Activated B cell treated with CpG ODN at 0.5 μM for 24 hours (primary cell): ENCODE results near the gene VTCN1. TPM values are rescaled to one million over a fixed set of nuclear protein-coding genes. Genes with fewer than 3 reads are reported as not detected.

Source experiments
- ATAC-seq: fragments of 200-7000 bp; cut with Tn5 transposase; one replicate; pipeline ENCODE4 v1.10.0; 2021; ENCODE audit warnings: low read depth, mild to moderate bottlenecking, moderate library complexity
- CTCF ChIA-PET: fragments of 350-600 bp; sonication (Branson Sonifier 250); formaldehyde crosslinking; loops from one replicate; lab custom pipeline; 2021; ENCODE audit warnings: antibody characterized with exemption; lab: Charles Lee
- POLR2A ChIA-PET: fragments of 350-600 bp; sonication (Branson Sonifier 250); formaldehyde crosslinking; loops from one replicate; lab custom pipeline; 2021; ENCODE audit warnings: antibody characterized with exemption; lab: Charles Lee
- DNase-seq: peaks from one replicate; pipeline ENCODE4 v3.0.0; 2022
- H3K27ac Mint-ChIP-seq: one replicate; pipeline ENCODE4 v1.8.0; 2020; ENCODE audit warnings: mixed read lengths
- H3K27me3 Mint-ChIP-seq: one replicate; pipeline ENCODE4 v1.8.0; 2021; ENCODE audit warnings: mixed read lengths
- H3K36me3 Mint-ChIP-seq: one replicate; pipeline ENCODE4 v1.8.0; 2021; ENCODE audit warnings: low read depth, mixed read lengths
- H3K4me1 Mint-ChIP-seq: one replicate; pipeline ENCODE4 v1.8.0; 2021; ENCODE audit warnings: mixed read lengths
- H3K4me3 Mint-ChIP-seq: one replicate; pipeline ENCODE4 v1.8.0; 2020; ENCODE audit warnings: mild to moderate bottlenecking, mixed read lengths
- H3K9me3 Mint-ChIP-seq: one replicate; pipeline ENCODE4 v1.8.0; 2020; ENCODE audit warnings: mixed read lengths
- intact Hi-C: fragments of 100-400 bp; cut with micrococcal nuclease; formaldehyde crosslinking; loops from one replicate; pipeline ENCODE4 v1.15.1; 2024
- total RNA-seq: library from RNA; stranded (reverse); gene quantifications from 2 replicates; pipeline ENCODE4 v1.2.3, GENCODE V29; 2022
- TF ChIP-seq, protein P1 (sequence below): fragments of 200-600 bp; IDR thresholded peaks from one replicate; pipeline ENCODE4 v1.8.0; 2022; ENCODE audit warnings: antibody characterized with exemption, mild to moderate bottlenecking

VTCN1 gene
- total RNA-seq, 1 donor from 2014 or later = not detected

- no peak overlapping the region for H3K4me3 Mint-ChIP-seq
- no peaks in the 10 kb centered on the region for H3K9me3 Mint-ChIP-seq
- ChIA-PET CTCF (no interaction called here), POLR2A (no interaction called here)
- peaks cover 4% of the 10 kb centered on the region for H3K4me1 Mint-ChIP-seq
- no peaks in the 10 kb centered on the region for H3K36me3 Mint-ChIP-seq
- DNase-seq (no peak), ATAC-seq (no peak)
- TF ChIP-seq, protein P1, sequence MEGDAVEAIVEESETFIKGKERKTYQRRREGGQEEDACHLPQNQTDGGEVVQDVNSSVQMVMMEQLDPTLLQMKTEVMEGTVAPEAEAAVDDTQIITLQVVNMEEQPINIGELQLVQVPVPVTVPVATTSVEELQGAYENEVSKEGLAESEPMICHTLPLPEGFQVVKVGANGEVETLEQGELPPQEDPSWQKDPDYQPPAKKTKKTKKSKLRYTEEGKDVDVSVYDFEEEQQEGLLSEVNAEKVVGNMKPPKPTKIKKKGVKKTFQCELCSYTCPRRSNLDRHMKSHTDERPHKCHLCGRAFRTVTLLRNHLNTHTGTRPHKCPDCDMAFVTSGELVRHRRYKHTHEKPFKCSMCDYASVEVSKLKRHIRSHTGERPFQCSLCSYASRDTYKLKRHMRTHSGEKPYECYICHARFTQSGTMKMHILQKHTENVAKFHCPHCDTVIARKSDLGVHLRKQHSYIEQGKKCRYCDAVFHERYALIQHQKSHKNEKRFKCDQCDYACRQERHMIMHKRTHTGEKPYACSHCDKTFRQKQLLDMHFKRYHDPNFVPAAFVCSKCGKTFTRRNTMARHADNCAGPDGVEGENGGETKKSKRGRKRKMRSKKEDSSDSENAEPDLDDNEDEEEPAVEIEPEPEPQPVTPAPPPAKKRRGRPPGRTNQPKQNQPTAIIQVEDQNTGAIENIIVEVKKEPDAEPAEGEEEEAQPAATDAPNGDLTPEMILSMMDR = no peak
- intact Hi-C loops = no loop called here
- no peaks in the 10 kb centered on the region for H3K27me3 Mint-ChIP-seq
- no peak overlapping the region for H3K27ac Mint-ChIP-seq
Observed at GRCh38 chr1:117113199-117113598, 97.5 kb downstream of the VTCN1 start.

DNA sequence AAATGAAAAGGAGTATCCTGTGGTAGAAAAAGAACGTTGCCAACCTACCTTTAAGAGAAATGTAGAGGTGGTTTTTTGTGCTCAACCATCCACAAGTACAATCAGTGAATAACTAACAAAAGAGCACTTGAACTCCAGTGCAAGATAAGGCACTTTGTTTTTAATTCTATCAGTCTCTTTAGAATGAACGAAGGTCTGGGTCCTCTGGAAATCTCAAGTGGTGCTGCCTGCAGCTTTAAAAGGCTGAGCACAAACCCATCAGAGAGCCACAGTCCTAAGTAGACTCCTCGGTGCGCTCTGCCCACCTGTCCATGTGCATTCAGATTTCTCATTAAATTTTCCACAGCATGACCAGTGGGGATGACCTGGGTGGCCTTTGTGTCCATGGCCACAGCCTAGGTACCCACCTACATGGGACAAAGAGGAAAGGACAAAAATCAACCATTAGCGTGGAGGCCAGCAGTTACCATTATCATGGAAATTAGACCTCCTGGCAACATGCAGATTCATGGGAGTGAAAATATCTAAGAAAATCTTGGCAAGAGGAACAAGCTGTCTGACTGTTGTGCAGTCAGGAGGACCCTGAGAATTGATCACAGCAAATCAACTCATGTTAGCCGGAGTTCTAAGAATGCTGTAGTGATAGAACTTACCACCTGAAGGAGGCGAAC, 98.5 kb downstream of the VTCN1 start:
- DNase-seq (no peak), ATAC-seq (no peak)
- Mint-ChIP-seq H3K4me1 (peaks cover 4% of the 10 kb centered on the region), H3K27ac (no peak overlapping the region), H3K36me3 (no peaks in the 10 kb centered on the region), H3K27me3 (no peaks in the 10 kb centered on the region), H3K9me3 (no peaks in the 10 kb centered on the region), H3K4me3 (no peak overlapping the region)
- ChIA-PET POLR2A (no interaction called here), CTCF (interaction anchor here (1.9 kb wide), 1 partner anchor 16 kb away, joined by 6 read pairs; no protein-coding TSS in a partner anchor)
- intact Hi-C loops = no loop called here
- TF ChIP-seq, protein P1 = no peak

DNA sequence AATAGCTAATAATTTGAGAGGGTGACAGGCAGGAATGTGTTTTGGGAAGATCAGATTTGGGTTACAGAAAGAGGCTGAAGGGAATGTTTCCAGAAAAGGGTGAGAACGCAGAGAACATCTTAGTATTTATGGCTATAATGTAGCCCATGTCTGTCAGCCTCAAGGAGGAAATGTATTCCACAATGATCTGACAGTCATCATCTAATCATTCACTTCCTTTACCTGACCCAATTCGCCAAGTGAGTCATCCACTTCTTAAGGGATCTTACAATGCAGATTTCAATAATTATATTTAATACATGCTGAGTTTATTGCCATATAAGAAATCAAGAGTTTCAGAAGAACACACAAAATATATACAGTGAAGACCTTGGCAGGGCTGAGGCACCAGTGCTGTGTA, 100.0 kb downstream of the VTCN1 start:
- Mint-ChIP-seq H3K9me3 (no peaks in the 10 kb centered on the region), H3K4me3 (no peak overlapping the region), H3K27ac (no peak overlapping the region), H3K36me3 (no peaks in the 10 kb centered on the region), H3K4me1 (peaks cover 4% of the 10 kb centered on the region), H3K27me3 (no peaks in the 10 kb centered on the region)
- intact Hi-C loops = no loop called here
- ChIA-PET CTCF (interaction anchor here (1.9 kb wide), 1 partner anchor 18 kb away, joined by 6 read pairs; no protein-coding TSS in a partner anchor), POLR2A (interaction anchor here (0.7 kb wide), 1 partner anchor 13 kb away, joined by 4 read pairs; no protein-coding TSS in a partner anchor)
- TF ChIP-seq, protein P1 = no peak
- ATAC-seq = no peak
- no peak for DNase-seq

GRCh38 chr1:117107364-117107763, 103.4 kb downstream of the VTCN1 start:
- Mint-ChIP-seq H3K9me3 (no peaks in the 10 kb centered on the region), H3K27ac (no peak overlapping the region), H3K36me3 (peaks cover 9% of the 10 kb centered on the region), H3K27me3 (no peaks in the 10 kb centered on the region), H3K4me1 (no peaks in the 10 kb centered on the region), H3K4me3 (no peak overlapping the region)
- ATAC-seq = no peak
- ChIA-PET POLR2A (no interaction called here), CTCF (no interaction called here)
- no peak for DNase-seq
- intact Hi-C loops = no loop called here
- TF ChIP-seq, protein P1 = no peak

DNA sequence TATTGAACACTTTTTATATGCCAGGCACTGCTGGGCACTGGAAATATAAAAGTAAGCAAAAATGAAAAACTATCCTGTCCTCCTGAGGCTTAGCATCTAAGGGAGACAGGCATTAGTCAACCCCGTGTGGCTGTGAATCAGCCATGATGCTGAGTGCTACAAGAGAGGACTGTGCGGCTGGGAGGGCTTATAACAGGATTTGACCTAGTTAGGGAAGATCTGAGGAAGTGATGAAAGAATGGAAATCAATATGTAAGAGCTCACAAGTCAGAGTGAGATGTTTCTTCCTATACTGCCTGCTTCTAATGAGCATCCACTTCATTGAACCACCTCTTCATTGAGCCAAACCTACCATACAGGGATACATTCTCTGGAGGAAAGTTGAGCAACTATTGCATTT, 104.2 kb downstream of the VTCN1 start:
- Mint-ChIP-seq H3K36me3 (peaks cover 18% of the 10 kb centered on the region), H3K27ac (no peak overlapping the region), H3K4me3 (no peak overlapping the region), H3K4me1 (no peaks in the 10 kb centered on the region), H3K9me3 (no peaks in the 10 kb centered on the region), H3K27me3 (no peaks in the 10 kb centered on the region)
- TF ChIP-seq, protein P1 = no peak
- no peak for DNase-seq
- CTCF ChIA-PET = no interaction called here
- ATAC-seq = no peak
- intact Hi-C loops = no loop called here
- POLR2A ChIA-PET = no interaction called here
